C4-2B (cell line): ENCODE data around the gene NPS.

Experiments used
- H3K27ac ChIP-seq: fragments of 450-650 bp; 2 replicates; pipeline ENCODE4 v1.5.1; 2017
- ZFX ChIP-seq: fragments of 450-650 bp; IDR thresholded peaks from 2 replicates; pipeline ENCODE4 v1.6.1; 2017
- TF ChIP-seq, protein P1 (sequence below): fragments of 450-650 bp; conservative IDR thresholded peaks from 2 replicates; pipeline ENCODE4 v1.5.1; 2017; ENCODE audit warnings: mild to moderate bottlenecking

NPS gene

DNA sequence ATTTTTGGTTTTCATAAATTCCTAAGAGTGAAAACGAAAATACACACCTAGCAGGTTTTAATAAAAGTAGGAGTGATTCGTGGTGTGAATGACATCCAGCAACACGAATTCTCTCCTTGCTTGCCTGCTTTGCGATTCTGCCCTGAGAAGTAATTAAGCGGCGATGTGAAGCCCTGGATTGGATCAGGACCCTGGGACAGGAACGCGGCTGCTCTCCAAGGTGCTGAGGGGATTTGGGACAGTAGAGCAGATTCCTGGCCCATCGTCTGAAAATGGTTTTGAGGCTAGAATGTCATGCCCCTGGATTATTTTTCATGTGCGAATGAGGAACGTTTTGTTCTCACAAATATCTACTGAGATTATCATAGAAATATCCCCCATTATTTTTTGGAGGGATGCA, 7.8 kb downstream of the NPS start:
- TF ChIP-seq, protein P1, sequence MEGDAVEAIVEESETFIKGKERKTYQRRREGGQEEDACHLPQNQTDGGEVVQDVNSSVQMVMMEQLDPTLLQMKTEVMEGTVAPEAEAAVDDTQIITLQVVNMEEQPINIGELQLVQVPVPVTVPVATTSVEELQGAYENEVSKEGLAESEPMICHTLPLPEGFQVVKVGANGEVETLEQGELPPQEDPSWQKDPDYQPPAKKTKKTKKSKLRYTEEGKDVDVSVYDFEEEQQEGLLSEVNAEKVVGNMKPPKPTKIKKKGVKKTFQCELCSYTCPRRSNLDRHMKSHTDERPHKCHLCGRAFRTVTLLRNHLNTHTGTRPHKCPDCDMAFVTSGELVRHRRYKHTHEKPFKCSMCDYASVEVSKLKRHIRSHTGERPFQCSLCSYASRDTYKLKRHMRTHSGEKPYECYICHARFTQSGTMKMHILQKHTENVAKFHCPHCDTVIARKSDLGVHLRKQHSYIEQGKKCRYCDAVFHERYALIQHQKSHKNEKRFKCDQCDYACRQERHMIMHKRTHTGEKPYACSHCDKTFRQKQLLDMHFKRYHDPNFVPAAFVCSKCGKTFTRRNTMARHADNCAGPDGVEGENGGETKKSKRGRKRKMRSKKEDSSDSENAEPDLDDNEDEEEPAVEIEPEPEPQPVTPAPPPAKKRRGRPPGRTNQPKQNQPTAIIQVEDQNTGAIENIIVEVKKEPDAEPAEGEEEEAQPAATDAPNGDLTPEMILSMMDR = no peak
- TF ChIP-seq ZFX = no peak
- no peak overlapping the region for H3K27ac ChIP-seq

DNA sequence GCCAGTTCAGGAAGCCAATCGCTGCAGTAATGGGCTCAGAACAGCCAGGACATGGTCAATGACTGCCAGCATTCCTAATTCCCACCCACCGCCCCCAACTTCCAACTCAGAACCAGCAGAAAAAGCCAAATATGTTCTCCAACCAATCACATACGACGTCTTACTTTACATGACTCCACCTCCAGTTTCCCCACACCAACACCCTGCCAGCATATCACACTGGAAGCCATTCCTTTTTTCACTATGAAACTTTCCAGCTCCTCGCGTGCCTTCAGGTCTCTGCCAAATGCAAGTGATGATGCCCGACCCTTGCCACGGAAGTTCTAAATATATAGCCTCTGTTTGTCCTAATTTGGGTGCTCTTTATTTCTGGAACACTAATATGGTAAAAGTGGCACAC, 12.5 kb downstream of the NPS start:
- H3K27ac ChIP-seq = no peak overlapping the region
- TF ChIP-seq, protein P1 = no peak
- no peak for TF ChIP-seq ZFX

DNA sequence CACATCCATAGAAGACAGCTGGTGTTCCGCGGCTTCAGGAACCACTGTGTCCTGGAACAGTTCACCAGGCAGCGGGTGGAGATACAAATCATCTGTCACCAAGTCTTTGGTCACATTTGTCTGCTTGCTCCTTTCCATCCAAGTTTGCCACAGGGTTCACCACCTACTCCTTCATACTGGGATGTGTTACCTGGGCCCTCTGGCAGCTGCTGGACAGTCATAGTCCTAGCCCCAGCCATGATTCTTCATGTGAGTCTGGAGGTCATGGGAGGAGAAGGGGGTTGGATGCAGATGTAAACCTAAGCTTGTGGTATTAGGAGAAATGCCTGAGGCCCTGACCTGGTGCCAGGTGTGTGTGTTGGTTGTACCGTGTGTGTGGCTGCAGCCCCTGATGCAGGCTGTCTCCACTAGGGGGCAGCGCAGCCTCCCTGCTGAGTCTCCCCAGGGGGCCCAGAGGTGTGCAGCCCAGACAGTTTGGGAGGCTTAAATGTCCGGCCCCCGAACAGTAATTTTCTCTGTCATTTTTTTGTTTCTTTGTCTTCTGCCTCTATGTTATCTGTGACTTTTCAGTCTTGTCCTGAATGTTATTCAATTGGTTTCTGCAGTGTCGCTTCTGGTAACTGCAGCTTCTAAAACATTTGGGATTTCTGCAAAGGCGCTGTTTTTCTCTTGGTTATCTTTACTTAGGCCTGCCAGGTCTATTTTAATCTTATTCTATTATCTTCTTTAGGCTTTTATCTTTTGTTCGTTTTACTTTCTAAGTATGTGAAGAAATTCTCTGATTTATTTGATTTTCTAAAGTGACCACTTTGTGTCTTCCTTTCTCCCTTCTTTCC, 14.8 kb downstream of the NPS start:
- H3K27ac ChIP-seq = no peak overlapping the region
- TF ChIP-seq, protein P1 = peak; percentile 93
- no peak for TF ChIP-seq ZFX

DNA sequence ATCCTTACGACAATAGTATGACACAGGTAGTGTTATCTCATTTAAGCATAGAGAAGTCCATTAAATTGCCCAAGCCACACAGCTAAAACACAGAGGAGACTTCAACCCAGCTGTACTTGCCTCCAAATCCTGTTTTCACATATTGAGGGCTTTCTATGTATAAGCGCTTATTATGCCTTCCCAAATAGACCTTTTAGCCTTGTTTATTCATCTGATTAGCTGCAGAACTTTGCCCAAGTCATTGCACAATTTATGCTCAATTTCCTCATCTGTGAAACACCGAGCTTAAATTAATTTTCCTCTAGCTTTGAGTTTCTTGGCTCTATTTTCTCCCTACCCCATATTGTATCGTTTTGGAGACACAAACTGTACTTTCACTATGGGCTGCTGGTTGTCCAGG, 15.5 kb downstream of the NPS start:
- TF ChIP-seq, protein P1 = no peak
- TF ChIP-seq ZFX = no peak
- no peak overlapping the region for H3K27ac ChIP-seq

DNA sequence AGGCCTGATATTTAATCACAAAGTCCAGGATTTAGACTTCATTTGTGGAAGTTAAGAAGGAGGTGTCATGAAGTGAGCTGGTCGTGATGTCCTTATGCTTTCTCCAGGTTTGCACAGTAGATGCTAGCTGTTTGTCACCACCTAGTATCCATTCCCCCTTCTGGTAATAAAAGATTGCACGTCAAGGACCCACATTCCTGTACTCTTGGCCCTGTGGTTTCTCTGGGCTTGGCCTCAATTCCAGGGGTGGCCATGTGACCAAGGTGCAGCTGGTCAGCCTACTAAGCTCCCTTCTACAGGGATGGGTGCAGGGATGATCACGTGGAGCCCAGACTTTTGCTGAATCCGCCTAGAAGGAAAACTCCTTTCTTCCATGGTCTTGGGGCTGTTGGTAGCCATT, 16.5 kb downstream of the NPS start:
- H3K27ac ChIP-seq = no peak overlapping the region

DNA sequence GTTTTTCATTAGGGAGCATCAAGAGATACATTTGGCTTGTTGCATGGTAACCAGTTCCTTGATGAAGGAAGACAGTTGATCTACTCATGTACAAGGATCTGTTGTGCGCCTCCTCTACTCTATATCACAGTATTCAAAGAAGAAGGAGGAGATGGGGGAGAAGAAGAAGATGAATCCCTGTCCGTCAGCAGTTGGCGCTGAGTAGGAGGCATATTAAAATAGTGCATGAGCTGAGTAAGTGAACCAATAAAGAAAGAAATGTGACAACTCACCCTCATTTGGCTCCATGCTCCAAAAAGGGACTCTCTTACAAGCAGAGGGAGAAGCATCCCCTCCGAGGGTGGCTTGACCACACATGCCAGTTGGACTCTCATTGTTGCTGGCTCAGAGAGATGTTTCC, 20.1 kb downstream of the NPS start:
- TF ChIP-seq, protein P1 = no peak
- TF ChIP-seq ZFX = no peak

More for the DNA sequence above, 16.5 kb downstream of the NPS start:
- TF ChIP-seq, protein P1 = no peak
- no peak for TF ChIP-seq ZFX

DNA sequence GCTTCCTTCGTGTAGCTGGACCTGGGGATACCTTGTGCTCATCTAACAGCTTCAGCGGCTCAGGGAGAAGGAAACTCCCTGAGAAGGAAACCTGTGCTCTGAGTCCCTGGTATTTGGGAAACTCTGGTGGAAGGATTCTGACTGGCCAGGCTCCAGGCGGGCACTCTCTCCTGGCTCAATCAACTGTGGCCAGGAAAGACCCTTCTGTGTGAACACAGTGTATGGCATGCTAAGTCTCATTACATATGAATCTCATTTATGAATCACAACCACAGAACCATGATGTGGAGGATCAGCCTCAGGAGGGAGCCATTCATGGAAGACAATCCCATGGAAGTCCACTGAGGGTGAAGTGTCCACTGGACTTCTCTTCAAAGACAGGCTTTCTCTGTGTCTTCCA, 20.9 kb downstream of the NPS start:
- TF ChIP-seq, protein P1 = no peak
- no peak overlapping the region for H3K27ac ChIP-seq

More for the DNA sequence above, 20.1 kb downstream of the NPS start:
- H3K27ac ChIP-seq = no peak overlapping the region
